ACC112 (cell line): ENCODE results near the gene KRT10.

Source experiments
- H2AFZ ChIP-seq: fragments of 200-600 bp; sonication (generic); one replicate; pipeline ENCODE4 v1.6.0; 2017; ENCODE audit warnings: antibody characterized with exemption, low read length; ENCODE audit not compliant: unreplicated experiment
- H3K27ac ChIP-seq: fragments of 200-600 bp; sonication (generic); 2 replicates; pipeline ENCODE4 v1.5.1; 2014; ENCODE audit warnings: low read depth, mild to moderate bottlenecking, antibody characterized with exemption, low read length, moderate library complexity
- H3K27me3 ChIP-seq: fragments of 200-600 bp; sonication (generic); 2 replicates; pipeline ENCODE4 v1.6.1; 2014; ENCODE audit warnings: mild to moderate bottlenecking, antibody characterized with exemption, low read length, moderate library complexity, mixed read lengths; ENCODE audit not compliant: insufficient read depth
- H3K36me3 ChIP-seq: fragments of 200-600 bp; sonication (generic); 2 replicates; pipeline ENCODE4 v1.6.1; 2016; ENCODE audit warnings: mild to moderate bottlenecking, antibody characterized with exemption, low read length, moderate library complexity, mixed read lengths; ENCODE audit not compliant: insufficient read depth
- H3K4me1 ChIP-seq: fragments of 200-600 bp; sonication (generic); one replicate; pipeline ENCODE4 v1.6.1; 2016; ENCODE audit warnings: low read length, mixed read lengths; ENCODE audit not compliant: insufficient read depth, unreplicated experiment, control insufficient read depth
- H3K4me3 ChIP-seq: fragments of 200-600 bp; sonication (generic); 2 replicates; pipeline ENCODE4 v1.5.1; 2014; ENCODE audit warnings: mild to moderate bottlenecking, low read depth, low read length
- H3K79me2 ChIP-seq: fragments of 200-600 bp; sonication (generic); one replicate; pipeline ENCODE4 v1.6.0; 2016; ENCODE audit warnings: low read length; ENCODE audit not compliant: control insufficient read depth, unreplicated experiment, insufficient read depth

KRT10 gene

DNA sequence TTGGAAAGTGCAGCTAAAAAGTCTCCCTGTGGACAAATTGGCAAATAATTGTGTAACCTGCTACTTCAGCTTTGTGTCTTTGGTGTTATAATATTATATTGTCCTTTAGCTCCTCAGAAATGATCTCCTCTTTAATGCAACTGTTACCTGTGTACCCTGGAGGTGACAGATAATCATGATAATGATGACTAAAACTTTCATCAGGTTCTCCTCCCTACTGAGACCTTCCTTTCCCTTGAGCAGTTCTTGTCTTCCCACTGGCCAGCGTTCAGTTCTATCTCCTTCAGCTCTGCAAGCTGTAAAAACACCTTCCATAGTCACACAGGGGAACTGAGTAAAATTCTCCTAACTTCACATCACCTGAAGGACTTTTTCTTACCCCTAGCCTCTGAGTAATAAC lies 29.9 kb upstream of the KRT10 start:
- Histone ChIP-seq H3K27ac (no peak overlapping the region), H3K4me3 (no peak overlapping the region), H3K27me3 (no peaks in the 10 kb centered on the region), H2AFZ (no peak overlapping the region), H3K4me1 (peaks cover 39% of the 10 kb centered on the region), H3K36me3 (no peaks in the 10 kb centered on the region), H3K79me2 (no peaks in the 10 kb centered on the region)

DNA sequence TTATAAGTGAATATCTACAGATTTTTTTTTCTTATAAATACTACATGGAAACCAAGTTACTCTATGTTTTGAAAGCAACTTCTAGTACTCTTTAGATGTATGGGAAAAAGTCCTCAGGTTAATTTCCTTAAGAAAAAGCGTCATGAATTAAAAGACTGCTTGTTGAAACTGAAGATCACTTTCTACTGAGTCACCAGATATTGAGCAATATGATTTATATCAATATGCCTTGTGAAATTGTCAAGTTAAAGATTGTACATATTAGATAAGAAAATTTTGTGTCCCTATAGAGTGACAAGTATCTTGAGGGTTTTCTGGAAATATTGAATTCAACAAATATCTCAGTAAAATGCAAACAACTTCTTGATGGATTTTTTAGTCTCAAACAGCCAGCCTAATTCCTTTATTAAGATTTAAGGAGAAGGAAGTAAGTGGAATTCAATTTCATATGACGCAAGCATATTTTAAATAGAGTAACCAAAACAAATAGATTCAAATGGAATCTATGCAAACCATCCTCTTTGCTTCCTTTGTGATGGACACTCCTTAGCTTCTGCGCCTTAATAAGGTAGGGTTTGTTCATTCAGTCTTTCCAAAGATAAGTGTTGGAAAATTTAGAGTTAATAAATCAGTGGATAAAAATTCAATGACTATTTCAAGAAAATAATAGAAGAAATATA lies 28.0 kb upstream of the KRT10 start:
- Histone ChIP-seq H3K27ac (peak overlapping the region; percentile 68), H3K36me3 (no peaks in the 10 kb centered on the region), H3K4me3 (no peak overlapping the region), H3K79me2 (no peaks in the 10 kb centered on the region), H3K27me3 (no peaks in the 10 kb centered on the region), H2AFZ (no peak overlapping the region), H3K4me1 (peaks cover 36% of the 10 kb centered on the region)

DNA sequence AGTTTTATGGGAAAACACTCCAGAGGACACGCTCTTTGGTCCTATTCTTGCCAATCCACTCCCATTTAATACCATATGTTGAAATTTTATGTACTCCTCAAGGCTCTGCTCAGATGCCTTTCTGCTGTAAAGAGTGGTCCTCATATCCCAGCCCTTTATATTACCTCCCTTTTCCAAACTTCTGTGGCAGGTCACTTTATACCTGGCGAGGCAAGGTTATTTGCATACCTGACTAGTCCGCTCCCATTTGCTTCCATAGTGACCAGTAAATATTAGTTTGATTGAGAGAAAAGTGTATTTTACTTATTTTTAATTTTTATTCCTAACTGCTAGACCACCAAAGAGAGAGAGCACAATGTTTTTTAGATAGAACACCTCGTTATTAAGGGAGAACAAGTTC lies 27.3 kb upstream of the KRT10 start:
- peak overlapping the region; percentile 43 for H2AFZ ChIP-seq
- peaks cover 35% of the 10 kb centered on the region for H3K4me1 ChIP-seq
- H3K27ac ChIP-seq, result peak overlapping the region; percentile 68
- H3K27me3 ChIP-seq, result no peaks in the 10 kb centered on the region
- no peaks in the 10 kb centered on the region for H3K36me3 ChIP-seq
- no peak overlapping the region for H3K4me3 ChIP-seq
- no peaks in the 10 kb centered on the region for H3K79me2 ChIP-seq

DNA sequence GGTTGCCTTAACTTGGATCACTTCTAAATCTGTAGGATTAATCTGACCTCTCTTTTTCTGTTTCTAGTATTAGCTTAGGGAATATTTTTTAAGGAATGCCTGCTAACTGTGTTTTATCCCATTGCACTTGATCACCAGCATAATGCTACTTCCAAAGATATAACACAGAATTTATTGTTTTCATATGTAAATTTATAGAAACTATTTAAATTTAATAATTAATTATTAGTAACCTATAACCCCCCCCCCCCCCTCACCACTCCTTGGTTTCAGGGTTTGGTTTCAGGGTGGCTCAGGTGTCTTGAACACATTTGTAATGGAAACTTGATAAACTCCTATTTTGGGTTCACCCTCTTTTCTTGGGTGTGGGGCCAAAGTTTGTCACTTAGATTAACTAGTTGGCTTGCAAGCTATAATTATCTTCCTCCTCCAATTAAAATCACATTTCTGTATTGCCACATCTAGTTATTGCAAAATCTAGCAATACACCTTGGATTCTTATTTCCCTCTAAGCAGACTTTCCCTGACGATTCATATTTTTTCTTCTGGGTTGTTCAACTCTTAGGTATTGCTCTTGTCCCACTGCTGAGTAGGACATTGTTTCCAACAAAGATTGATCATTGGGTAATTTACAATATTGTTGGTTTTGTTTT lies 26.3 kb upstream of the KRT10 start:
- peaks cover 27% of the 10 kb centered on the region for H3K4me1 ChIP-seq
- H3K27ac ChIP-seq, result no peak overlapping the region
- H2AFZ ChIP-seq, result no peak overlapping the region
- H3K27me3 ChIP-seq, result no peaks in the 10 kb centered on the region
- no peak overlapping the region for H3K4me3 ChIP-seq
- H3K36me3 ChIP-seq, result no peaks in the 10 kb centered on the region
- H3K79me2 ChIP-seq, result no peaks in the 10 kb centered on the region

DNA sequence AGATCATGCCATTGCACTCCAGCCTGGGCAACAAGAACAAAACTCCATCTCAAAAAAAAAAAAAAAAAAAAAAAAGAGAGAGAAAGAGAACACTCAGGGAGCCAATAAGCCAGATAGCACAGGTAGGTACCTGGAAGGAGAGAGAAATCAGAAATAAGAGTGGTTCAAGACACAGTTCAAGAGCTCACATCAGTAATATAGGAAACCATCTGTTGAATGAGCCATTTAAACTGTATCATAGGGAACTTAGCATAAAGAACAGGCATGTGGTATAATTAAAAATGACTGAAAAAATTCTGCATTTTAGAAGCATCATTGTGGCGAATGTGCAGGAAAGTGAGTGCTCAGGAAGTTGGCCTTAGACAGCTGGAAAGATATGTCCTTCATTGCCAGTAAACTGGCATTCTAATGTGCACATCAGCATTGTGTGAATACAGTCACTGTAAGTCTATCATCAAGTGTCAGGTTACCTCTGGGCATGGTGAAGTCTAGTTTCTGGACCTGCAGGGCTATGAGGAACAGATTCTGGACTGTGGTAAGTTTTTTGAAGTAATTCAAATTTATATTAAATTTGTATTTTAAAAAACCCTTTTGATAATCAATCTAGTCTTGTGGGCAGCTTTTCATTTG lies 24.2 kb upstream of the KRT10 start:
- Histone ChIP-seq H3K4me1 (peaks cover 19% of the 10 kb centered on the region), H3K27ac (no peak overlapping the region), H2AFZ (no peak overlapping the region), H3K36me3 (no peaks in the 10 kb centered on the region), H3K79me2 (no peaks in the 10 kb centered on the region), H3K27me3 (no peaks in the 10 kb centered on the region), H3K4me3 (no peak overlapping the region)

DNA sequence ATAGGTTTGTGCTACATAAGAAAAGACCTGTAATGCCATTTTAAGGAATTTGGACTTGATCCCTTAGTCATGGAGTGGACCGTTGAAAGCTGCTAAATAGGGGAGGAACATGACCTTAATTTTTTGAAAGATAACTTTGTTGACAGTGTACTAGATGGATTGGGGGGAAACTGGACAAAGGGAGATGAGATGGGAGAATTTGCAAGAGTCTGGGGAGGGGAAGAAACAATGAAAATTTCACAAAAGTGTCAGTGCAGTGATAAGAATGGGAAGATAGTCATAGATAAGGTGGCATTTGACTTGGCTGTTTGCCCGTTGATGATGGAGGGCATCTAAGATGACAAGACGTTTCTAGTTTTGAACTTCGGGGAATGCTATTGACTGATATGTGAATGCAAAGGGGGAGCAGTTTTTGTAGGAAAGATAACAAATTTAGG lies 22.3 kb upstream of the KRT10 start:
- H3K4me1 ChIP-seq, result peaks cover 2% of the 10 kb centered on the region
- no peak overlapping the region for H2AFZ ChIP-seq
- H3K27ac ChIP-seq, result no peak overlapping the region
- H3K36me3 ChIP-seq, result no peaks in the 10 kb centered on the region
- H3K4me3 ChIP-seq, result no peak overlapping the region
- H3K27me3 ChIP-seq, result no peaks in the 10 kb centered on the region
- H3K79me2 ChIP-seq, result no peaks in the 10 kb centered on the region

DNA sequence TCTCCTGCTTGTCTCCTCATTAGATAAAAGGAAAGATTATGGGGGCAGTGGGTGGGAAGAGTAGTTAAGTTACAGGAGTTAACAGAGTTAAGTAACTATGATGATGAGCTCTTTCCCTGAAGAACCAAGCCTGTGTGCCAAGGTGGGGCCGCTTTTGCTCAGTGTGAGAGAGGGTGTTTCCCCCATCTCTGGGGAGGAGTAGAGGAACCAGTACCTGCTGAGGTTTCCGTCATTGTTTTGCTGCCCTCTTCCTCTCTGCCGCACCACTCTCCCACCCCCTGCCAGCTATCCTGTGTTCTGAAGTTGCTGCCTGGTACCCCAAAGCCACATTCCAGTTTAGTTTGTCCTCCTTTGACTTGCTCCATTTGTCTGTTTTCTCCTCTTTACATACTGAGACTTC lies 20.8 kb upstream of the KRT10 start:
- H3K36me3 ChIP-seq, result no peaks in the 10 kb centered on the region
- no peak overlapping the region for H3K27ac ChIP-seq
- H3K79me2 ChIP-seq, result no peaks in the 10 kb centered on the region
- no peak overlapping the region for H3K4me3 ChIP-seq
- no peaks in the 10 kb centered on the region for H3K27me3 ChIP-seq
- no peak overlapping the region for H2AFZ ChIP-seq
- no peaks in the 10 kb centered on the region for H3K4me1 ChIP-seq

DNA sequence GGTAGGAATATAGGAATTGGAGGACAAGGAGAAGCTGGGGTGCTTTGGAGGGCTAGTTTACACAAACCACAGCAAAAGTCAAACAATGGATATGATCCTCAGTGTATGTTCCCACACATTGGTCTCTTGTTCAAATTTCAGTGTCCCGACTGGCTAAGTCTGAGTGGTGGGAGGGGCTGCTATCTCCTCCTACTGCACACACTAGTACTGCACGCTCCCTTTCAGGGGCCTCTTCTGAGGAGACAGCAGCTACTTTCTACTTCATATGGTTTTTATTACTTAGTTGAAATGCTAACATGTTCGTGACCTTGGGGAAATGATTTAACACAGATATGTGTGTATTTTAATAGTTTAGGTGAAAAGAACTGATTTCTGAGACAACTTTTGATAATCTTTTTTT lies 18.8 kb upstream of the KRT10 start:
- Histone ChIP-seq H3K27me3 (no peaks in the 10 kb centered on the region), H3K27ac (no peak overlapping the region), H2AFZ (no peak overlapping the region), H3K4me3 (no peak overlapping the region), H3K4me1 (no peaks in the 10 kb centered on the region), H3K36me3 (no peaks in the 10 kb centered on the region), H3K79me2 (no peaks in the 10 kb centered on the region)

DNA sequence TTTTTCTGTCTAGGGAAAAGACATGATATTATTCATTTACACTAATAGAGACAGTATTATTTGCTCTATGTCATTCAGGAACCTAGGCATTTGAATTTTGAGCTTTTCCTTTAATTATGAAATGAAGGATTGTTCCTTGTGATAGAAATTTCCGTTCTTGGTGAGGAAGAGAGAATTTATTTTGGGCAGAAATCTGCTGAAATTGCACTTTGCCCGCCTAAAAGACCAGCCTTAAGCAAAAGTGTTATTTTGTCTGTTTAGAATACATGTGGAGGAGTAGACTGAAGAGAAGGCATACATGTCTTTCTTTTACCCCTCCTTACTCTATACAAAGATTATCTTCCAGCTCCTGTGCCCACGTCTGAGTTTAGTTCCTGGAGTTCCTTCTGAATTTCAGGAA lies 16.8 kb upstream of the KRT10 start:
- Histone ChIP-seq H3K4me3 (no peak overlapping the region), H3K4me1 (no peaks in the 10 kb centered on the region), H3K79me2 (no peaks in the 10 kb centered on the region), H3K36me3 (no peaks in the 10 kb centered on the region), H3K27ac (no peak overlapping the region), H3K27me3 (no peaks in the 10 kb centered on the region), H2AFZ (no peak overlapping the region)

DNA sequence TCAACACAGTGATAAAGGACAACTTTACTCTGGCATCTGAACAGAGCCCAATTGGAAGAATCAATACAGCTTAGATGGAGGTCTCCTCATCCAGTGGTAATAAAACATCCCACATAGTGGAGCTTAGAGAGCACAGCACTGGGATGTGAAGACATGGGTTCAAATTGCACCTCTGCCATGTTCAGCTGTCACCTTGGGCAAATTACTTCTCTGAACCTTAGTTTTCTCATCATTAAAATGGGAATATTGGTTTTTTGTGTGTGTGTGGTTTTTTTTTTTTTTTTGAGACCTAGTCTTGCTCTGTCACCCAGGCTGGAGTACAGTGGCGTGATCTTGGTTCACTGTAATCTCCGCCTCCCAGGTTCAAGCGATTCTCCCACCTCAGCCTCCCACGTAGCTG lies 13.6 kb upstream of the KRT10 start:
- H3K27ac ChIP-seq, result no peak overlapping the region
- no peak overlapping the region for H2AFZ ChIP-seq
- no peak overlapping the region for H3K4me3 ChIP-seq
- H3K79me2 ChIP-seq, result no peaks in the 10 kb centered on the region
- no peaks in the 10 kb centered on the region for H3K36me3 ChIP-seq
- peaks cover 9% of the 10 kb centered on the region for H3K4me1 ChIP-seq
- no peaks in the 10 kb centered on the region for H3K27me3 ChIP-seq

DNA sequence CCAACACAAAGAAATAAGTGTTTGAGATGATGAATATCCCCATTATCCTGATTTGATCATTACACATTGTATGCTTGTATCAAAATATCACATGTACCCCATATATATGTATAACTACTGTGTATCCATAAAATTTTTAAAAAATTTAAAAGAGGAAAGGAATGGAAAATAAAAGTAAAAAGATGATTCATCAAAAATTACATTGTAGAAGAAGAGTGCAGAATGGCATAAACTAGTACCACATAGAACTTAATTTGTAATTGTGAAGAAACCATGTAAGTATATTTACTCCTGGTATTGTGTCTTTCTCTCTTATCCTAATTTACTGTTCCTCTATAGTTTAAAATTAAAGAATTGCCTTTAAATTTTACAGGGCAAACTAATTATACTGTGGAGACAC lies 11.5 kb upstream of the KRT10 start:
- H3K27me3 ChIP-seq, result no peaks in the 10 kb centered on the region
- no peak overlapping the region for H3K27ac ChIP-seq
- no peak overlapping the region for H3K4me3 ChIP-seq
- no peak overlapping the region for H2AFZ ChIP-seq
- no peaks in the 10 kb centered on the region for H3K79me2 ChIP-seq
- H3K36me3 ChIP-seq, result no peaks in the 10 kb centered on the region
- H3K4me1 ChIP-seq, result peaks cover 9% of the 10 kb centered on the region
